Myocyte (in vitro differentiated cells): ENCODE data around the gene MRGPRF. TPM values are rescaled to one million over a fixed set of nuclear protein-coding genes. Genes with fewer than 3 reads are reported as not detected.
"Not testable (repeated sequence)": the region's sequence is repeated elsewhere in the genome, so short reads cannot be mapped to it uniquely, and the experiment has no call there.

ENCODE experiments used
- DNase-seq: peaks from one replicate; pipeline ENCODE4 v3.0.0-alpha.2; 2012; ENCODE audit warnings: low read depth
- total RNA-seq: library from RNA; depleted of rRNA; stranded (reverse); fragments of >200 nt; gene quantifications from 2 replicates; pipeline ENCODE4 v1.2.3, GENCODE V29; 2014

Gene MRGPRF
- total RNA-seq, 1 donor from 2014 or later: not detected

GRCh38 chr11:68989936-68990606, 23.0 kb downstream of the MRGPRF start:
- DNase-seq: no peak

- DNase-seq: no peak
These were observed 24.6 kb downstream of the MRGPRF start for GRCh38 chr11:68988491-68988890.

GRCh38 chr11:68987211-68987610, 25.8 kb downstream of the MRGPRF start:
- no peak for DNase-seq

GRCh38 chr11:68983801-68984200, 29.2 kb downstream of the MRGPRF start:
- DNase-seq: no peak

- DNase-seq: no peak
These were observed 30.9 kb downstream of the MRGPRF start for GRCh38 chr11:68982134-68982533.

- no peak for DNase-seq
These were observed 32.3 kb downstream of the MRGPRF start, which contains the start of gene MRGPRD for GRCh38 chr11:68980776-68981065. MRGPRD (minus strand) TSS chr11:68980986; CDS start chr11:68980986, 0 bp downstream.

GRCh38 chr11:68979931-68980775, 32.9 kb downstream of the MRGPRF start:
- DNase-seq: no peak

- DNase-seq: no peak
These were observed 34.0 kb downstream of the MRGPRF start for GRCh38 chr11:68978931-68979594.

GRCh38 chr11:68978626-68978930, 34.5 kb downstream of the MRGPRF start:
- DNase-seq: no peak

GRCh38 chr11:68977781-68978625, 35.0 kb downstream of the MRGPRF start:
- DNase-seq: no peak

- DNase-seq: peak; percentile 14
These were observed 36.5 kb downstream of the MRGPRF start for GRCh38 chr11:68976563-68976962.

GRCh38 chr11:68976095-68976494, 37.0 kb downstream of the MRGPRF start:
- DNase-seq: no peak

- no peak for DNase-seq
These were observed 38.4 kb downstream of the MRGPRF start for GRCh38 chr11:68974421-68975194.

- not testable (repeated sequence) for DNase-seq
These were observed 39.3 kb downstream of the MRGPRF start for GRCh38 chr11:68973706-68974105.

GRCh38 chr11:68973219-68973618, 39.8 kb downstream of the MRGPRF start:
- DNase-seq: no peak

- no peak for DNase-seq
These were observed 42.0 kb downstream of the MRGPRF start for GRCh38 chr11:68970921-68971636.

- no peak for DNase-seq
These were observed 43.7 kb downstream of the MRGPRF start for GRCh38 chr11:68969386-68969785.

GRCh38 chr11:68968306-68969250, 44.5 kb downstream of the MRGPRF start:
- no peak for DNase-seq
